Activated T-cell treated with anti-CD3 and anti-CD28 coated beads, Interleukin-2, amount 50 U/mL, for 4 hours (primary cell): ENCODE data around the gene HDGF. TPM values are rescaled to one million over a fixed set of nuclear protein-coding genes. Genes with fewer than 3 reads are reported as not detected.
A peak's percentile ranks its signal among the peaks of the same experiment; 100 is the strongest.

Source experiments
- ATAC-seq, 2 donors: fragments of 200-7000 bp; cut with Tn5 transposase; one replicate each; pipeline ENCODE4 v1.10.0; 2021
- DNase-seq: peaks from one replicate; pipeline ENCODE4 v3.0.0-alpha.2; 2020
- H3K27me3 Mint-ChIP-seq: one replicate; pipeline ENCODE4 v1.8.0; 2021; ENCODE audit warnings: low read depth, mixed read lengths
- H3K36me3 Mint-ChIP-seq: one replicate; pipeline ENCODE4 v1.8.0; 2022; ENCODE audit warnings: mixed read lengths; ENCODE audit not compliant: insufficient read depth
- H3K4me1 Mint-ChIP-seq: one replicate; pipeline ENCODE4 v1.8.0; 2021; ENCODE audit warnings: low read depth, mixed read lengths
- H3K4me3 Mint-ChIP-seq: one replicate; pipeline ENCODE4 v1.8.0; 2021; ENCODE audit warnings: mild to moderate bottlenecking, moderate library complexity, mixed read lengths
- H3K9me3 Mint-ChIP-seq: one replicate; pipeline ENCODE4 v1.8.0; 2021; ENCODE audit warnings: mixed read lengths
- total RNA-seq, 3 donors: library from RNA; stranded (reverse); gene quantifications; one replicate each; pipeline ENCODE4 v1.2.1, GENCODE V29; 2021

HDGF gene
- total RNA-seq, 3 donors from 2014 or later: 221 to 249 (median 230) TPM

GRCh38 chr1:156727926-156728598, 23.4 kb downstream of the HDGF start, which contains the start of gene METTL25B:
Gene METTL25B (plus strand): TSS chr1:156728469. CDS start chr1:156729105, 636 bp downstream.
- Mint-ChIP-seq H3K36me3 (peaks cover 21% of the 10 kb centered on the region), H3K4me3 (no peak within 1 kb of the TSS), H3K27me3 (no peaks in the 10 kb centered on the region), H3K9me3 (no peaks in the 10 kb centered on the region), H3K4me1 (peaks cover 24% of the 10 kb centered on the region)
- DNase-seq: no peak
- ATAC-seq: peak; percentile 77 to 80

- peaks cover 19% of the 10 kb centered on the region for H3K36me3 Mint-ChIP-seq
- DNase-seq (no peak), ATAC-seq (no peak)
- no peak overlapping the region for H3K4me3 Mint-ChIP-seq
- H3K9me3 Mint-ChIP-seq: no peaks in the 10 kb centered on the region
- H3K4me1 Mint-ChIP-seq: peaks cover 24% of the 10 kb centered on the region
- H3K27me3 Mint-ChIP-seq: no peaks in the 10 kb centered on the region
These were observed 24.0 kb downstream of the HDGF start for GRCh38 chr1:156727492-156727891.

- Mint-ChIP-seq H3K4me3 (no peak overlapping the region), H3K36me3 (peaks cover 19% of the 10 kb centered on the region), H3K4me1 (peaks cover 24% of the 10 kb centered on the region), H3K27me3 (no peaks in the 10 kb centered on the region), H3K9me3 (no peaks in the 10 kb centered on the region)
- DNase-seq (peak; percentile 37), ATAC-seq (no peak)
These were observed 24.8 kb downstream of the HDGF start for GRCh38 chr1:156726549-156727226.

GRCh38 chr1:156725683-156726280, 25.7 kb downstream of the HDGF start:
- ATAC-seq: peak; percentile 16 to 20
- peaks cover 22% of the 10 kb centered on the region for H3K36me3 Mint-ChIP-seq
- H3K4me3 Mint-ChIP-seq: no peak overlapping the region
- peak; percentile 76 for DNase-seq
- peaks cover 24% of the 10 kb centered on the region for H3K4me1 Mint-ChIP-seq
- H3K27me3 Mint-ChIP-seq: no peaks in the 10 kb centered on the region
- H3K9me3 Mint-ChIP-seq: no peaks in the 10 kb centered on the region

- DNase-seq: no peak
- no peak for ATAC-seq
These were observed 29.9 kb downstream of the HDGF start for GRCh38 chr1:156721535-156721934.

GRCh38 chr1:156721131-156721530, 30.3 kb downstream of the HDGF start:
- peaks cover 16% of the 10 kb centered on the region for H3K4me1 Mint-ChIP-seq
- ATAC-seq: no peak
- peaks cover 29% of the 10 kb centered on the region for H3K36me3 Mint-ChIP-seq

More at GRCh38 chr1:156721535-156721934, 29.9 kb downstream of the HDGF start:
- Mint-ChIP-seq H3K4me3 (no peak overlapping the region), H3K36me3 (peaks cover 29% of the 10 kb centered on the region), H3K4me1 (peaks cover 16% of the 10 kb centered on the region), H3K27me3 (no peaks in the 10 kb centered on the region), H3K9me3 (no peaks in the 10 kb centered on the region)

GRCh38 chr1:156717351-156717750, 34.1 kb downstream of the HDGF start:
- Mint-ChIP-seq H3K27me3 (no peaks in the 10 kb centered on the region), H3K9me3 (no peaks in the 10 kb centered on the region), H3K4me1 (peaks cover 1% of the 10 kb centered on the region), H3K36me3 (peaks cover 28% of the 10 kb centered on the region), H3K4me3 (no peak overlapping the region)
- ATAC-seq (no peak), DNase-seq (no peak)

More at GRCh38 chr1:156721131-156721530, 30.3 kb downstream of the HDGF start:
- Mint-ChIP-seq H3K9me3 (no peaks in the 10 kb centered on the region), H3K27me3 (no peaks in the 10 kb centered on the region), H3K4me3 (no peak overlapping the region)
- DNase-seq: no peak

GRCh38 chr1:156714830-156715229, 36.6 kb downstream of the HDGF start:
- Mint-ChIP-seq H3K4me1 (no peaks in the 10 kb centered on the region), H3K4me3 (no peak overlapping the region), H3K36me3 (peaks cover 23% of the 10 kb centered on the region), H3K27me3 (no peaks in the 10 kb centered on the region), H3K9me3 (no peaks in the 10 kb centered on the region)
- DNase-seq: no peak
- no peak for ATAC-seq

GRCh38 chr1:156712626-156713025, 38.8 kb downstream of the HDGF start:
- no peaks in the 10 kb centered on the region for H3K9me3 Mint-ChIP-seq
- no peaks in the 10 kb centered on the region for H3K27me3 Mint-ChIP-seq
- H3K36me3 Mint-ChIP-seq: peaks cover 21% of the 10 kb centered on the region
- H3K4me3 Mint-ChIP-seq: no peak overlapping the region
- no peak for DNase-seq
- ATAC-seq: no peak
- H3K4me1 Mint-ChIP-seq: no peaks in the 10 kb centered on the region

GRCh38 chr1:156711011-156711817, 40.3 kb downstream of the HDGF start:
- peaks cover 17% of the 10 kb centered on the region for H3K36me3 Mint-ChIP-seq
- H3K9me3 Mint-ChIP-seq: no peaks in the 10 kb centered on the region
- DNase-seq (no peak), ATAC-seq (no peak)
- peaks cover 8% of the 10 kb centered on the region for H3K4me1 Mint-ChIP-seq
- H3K27me3 Mint-ChIP-seq: no peaks in the 10 kb centered on the region
- no peak overlapping the region for H3K4me3 Mint-ChIP-seq

GRCh38 chr1:156709757-156710489, 41.6 kb downstream of the HDGF start:
- Mint-ChIP-seq H3K27me3 (peaks cover 2% of the 10 kb centered on the region), H3K9me3 (no peaks in the 10 kb centered on the region), H3K36me3 (peaks cover 4% of the 10 kb centered on the region), H3K4me3 (no peak overlapping the region), H3K4me1 (peaks cover 19% of the 10 kb centered on the region)
- DNase-seq (no peak), ATAC-seq (no peak)

GRCh38 chr1:156709031-156709430, 42.4 kb downstream of the HDGF start:
- H3K9me3 Mint-ChIP-seq: no peaks in the 10 kb centered on the region
- H3K4me1 Mint-ChIP-seq: peaks cover 25% of the 10 kb centered on the region
- H3K36me3 Mint-ChIP-seq: peaks cover 2% of the 10 kb centered on the region
- no peak for DNase-seq
- H3K4me3 Mint-ChIP-seq: no peak overlapping the region
- H3K27me3 Mint-ChIP-seq: peaks cover 8% of the 10 kb centered on the region
- ATAC-seq: no peak

GRCh38 chr1:156708218-156708661, 43.2 kb downstream of the HDGF start:
- Mint-ChIP-seq H3K36me3 (peaks cover 2% of the 10 kb centered on the region), H3K4me1 (peaks cover 25% of the 10 kb centered on the region), H3K4me3 (no peak overlapping the region), H3K9me3 (no peaks in the 10 kb centered on the region), H3K27me3 (peaks cover 15% of the 10 kb centered on the region)
- DNase-seq: no peak
- ATAC-seq: no peak
